NCI-H1930 (cell line): ENCODE data around the gene TSBP1.
"Not testable (repeated sequence)": the region's sequence is repeated elsewhere in the genome, so short reads cannot be mapped to it uniquely, and the experiment has no call there.

Experiments used
- DNase-seq, 2 experiments: peaks; one replicate each; lab custom pipeline; 2025; lab: John Stamatoyannopoulos, UW

The TSBP1 gene

DNA sequence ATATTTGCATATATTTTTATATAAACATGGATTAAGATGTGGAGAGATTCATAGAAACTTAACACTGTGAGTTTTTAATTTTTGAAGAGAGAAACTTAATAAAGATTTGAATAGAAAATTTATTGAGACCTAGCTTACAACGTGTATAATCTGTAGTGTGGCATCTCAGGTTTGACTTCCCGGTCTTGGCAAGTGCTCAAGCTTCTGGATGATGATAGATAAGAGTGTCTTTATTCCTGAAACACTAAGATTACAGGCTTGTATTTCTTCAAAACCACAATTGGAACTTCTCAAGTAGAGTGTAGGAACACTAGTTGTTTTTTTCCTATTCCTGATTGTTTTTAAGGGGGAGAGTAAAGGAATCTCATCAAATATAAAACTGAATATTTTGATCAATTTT, 83.3 kb downstream of the TSBP1 start:
- no peak for DNase-seq

DNA sequence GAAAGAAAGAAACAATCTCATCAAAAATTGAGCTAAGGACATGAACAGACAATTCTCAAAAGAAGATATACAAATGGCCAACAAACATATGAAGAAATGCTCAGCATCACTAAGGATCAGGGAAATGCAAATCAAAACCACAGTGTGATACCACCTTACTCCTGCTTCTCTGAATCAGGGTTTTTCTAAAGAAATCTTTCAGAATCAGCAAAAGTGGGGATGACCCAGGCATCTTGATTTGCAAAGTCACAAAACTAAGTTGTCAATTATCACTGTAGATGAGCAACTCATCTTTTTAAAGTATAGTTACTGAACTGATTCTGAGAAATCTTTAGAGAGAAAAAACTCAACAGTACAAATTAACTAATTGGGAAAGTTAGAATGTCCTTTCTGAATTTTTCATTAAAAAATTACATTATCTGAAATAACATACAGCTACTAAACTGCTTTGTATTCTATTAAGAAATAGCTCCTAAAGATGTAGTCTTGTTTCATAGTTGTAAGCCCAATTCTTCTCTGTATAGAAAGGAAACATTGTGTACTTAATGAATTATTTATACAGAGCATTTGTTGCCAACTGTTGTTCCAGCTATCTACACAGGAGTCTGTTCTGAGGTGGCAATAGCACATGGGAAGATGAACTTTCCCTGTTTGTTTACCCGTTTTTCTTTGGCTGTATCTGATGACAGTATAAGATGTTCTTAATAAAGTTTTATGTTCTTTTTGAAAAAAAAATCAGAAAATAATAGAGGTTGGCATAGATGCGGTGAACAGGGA, 97.7 kb downstream of the TSBP1 start:
- DNase-seq: not testable (repeated sequence)

DNA sequence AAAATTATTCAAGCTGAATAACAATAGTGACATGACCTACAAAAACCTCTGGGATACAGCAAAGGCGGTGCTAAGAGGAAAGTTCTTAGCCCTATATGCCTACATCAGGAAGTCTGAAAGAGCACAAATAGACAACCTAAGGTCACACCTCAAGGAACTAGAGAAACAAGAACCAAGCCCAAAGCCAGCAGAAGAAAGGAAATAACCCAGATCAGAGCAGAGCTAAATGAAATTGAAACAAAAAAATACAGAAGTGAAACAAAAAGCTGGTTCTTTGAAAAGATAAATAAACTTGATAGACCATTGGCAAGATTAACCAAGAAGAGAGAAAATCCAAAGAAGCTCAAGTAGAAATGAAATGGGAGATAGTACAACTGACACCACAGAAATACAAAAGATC, 100.3 kb downstream of the TSBP1 start:
- no peak for DNase-seq

DNA sequence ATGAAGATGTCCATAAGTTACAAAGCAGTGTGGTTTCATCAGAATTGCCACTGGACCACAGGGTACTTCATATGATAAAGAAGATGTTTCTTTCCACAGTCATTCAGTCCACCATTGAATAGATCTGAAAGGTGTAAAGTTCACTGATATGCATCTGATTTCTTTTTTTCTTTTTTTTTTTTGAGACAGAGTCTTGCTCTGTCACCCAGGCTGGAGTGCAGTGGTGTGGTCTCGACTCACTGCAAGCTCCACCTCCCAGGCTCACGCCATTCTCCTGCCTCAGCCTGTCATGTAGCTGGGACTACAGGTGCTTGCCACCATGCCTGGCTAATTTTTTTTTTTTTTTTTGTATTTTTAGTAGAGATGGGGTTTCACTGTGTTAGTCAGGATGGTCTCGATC, 103.2 kb downstream of the TSBP1 start:
- not testable (repeated sequence) for DNase-seq

DNA sequence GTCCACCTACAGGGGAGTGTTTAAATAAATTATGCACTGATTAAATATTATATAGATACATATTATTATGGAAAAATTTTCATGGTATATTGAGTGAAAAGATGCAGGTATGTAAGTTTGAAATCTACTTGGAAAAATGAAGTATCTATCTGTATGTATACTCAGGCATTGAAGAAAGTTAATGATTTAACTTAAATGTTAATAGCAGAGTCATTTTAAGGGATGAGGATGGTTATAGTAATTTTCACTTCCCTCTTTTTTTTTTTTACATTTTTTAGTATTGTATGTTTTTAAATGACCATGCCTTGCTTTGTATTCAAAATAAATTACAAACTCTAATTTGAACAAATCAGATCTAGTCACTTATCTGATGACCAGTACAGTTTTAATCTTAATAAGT, 104.7 kb downstream of the TSBP1 start:
- DNase-seq: no peak

DNA sequence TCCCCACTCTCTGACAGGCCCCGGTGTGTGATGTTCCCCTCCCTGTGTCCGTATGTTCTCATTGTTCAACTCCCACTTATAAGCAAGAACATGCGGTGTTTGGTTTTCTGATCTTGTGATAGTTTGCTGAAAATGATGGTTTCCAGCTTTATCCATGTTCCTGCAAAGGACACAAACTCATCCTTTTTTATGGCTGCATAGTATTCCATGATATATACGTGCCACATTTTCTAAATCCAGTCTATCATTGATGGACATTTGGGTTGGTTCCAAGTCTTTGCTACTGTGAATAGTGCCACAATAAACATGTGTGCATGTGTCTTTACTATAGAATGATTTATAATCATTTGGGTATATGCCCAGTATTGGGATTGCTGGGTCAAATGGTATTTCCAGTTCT, 114.4 kb downstream of the TSBP1 start:
- DNase-seq: not testable (repeated sequence)

DNA sequence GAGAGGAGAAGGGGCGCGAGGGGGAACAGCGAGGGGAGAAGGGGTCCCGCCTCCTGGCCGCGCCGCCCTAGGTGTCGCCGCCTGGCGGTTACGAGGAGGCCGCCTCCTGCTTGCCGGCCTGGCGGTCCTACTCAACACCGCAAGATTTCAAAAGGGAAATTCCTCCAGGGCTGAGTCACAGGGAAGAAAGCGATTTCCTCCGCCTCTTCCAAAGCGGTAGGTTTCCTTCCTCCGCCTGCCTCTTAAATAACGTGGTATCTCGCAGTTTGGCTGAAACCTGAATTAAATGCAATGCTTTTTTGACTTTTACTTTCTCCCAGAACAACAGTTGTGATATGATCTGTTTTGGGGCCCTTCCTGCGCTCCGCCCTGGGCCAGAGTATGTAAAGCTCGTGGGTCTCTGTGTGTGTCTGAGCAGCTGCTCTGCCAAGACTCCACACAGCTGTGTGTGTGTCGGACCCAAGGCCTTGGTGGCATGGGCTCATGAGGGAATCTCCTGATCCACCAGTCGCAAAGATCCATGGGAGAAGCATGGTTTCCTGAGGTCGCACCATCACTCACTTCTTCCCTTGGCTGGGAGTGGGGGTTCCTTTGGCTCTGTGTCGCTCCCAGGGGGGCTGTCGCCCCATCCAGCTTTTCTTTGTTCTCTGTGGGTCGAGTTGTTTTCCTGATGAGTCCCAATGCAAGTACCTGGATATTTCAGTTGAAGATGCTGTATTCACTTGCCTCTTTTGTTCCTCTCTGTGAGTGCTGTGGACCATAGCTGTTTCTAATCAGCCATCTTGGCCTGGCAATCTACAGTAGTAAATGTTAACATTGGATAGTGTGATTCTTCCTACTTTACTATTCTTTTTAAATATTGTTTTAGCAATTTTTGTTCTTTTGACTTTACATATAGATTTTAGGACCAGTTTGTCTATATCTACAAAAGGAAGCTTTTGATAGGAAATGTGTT, 116.2 kb downstream of the TSBP1 start:
- DNase-seq: peak; percentile 60 to 81

DNA sequence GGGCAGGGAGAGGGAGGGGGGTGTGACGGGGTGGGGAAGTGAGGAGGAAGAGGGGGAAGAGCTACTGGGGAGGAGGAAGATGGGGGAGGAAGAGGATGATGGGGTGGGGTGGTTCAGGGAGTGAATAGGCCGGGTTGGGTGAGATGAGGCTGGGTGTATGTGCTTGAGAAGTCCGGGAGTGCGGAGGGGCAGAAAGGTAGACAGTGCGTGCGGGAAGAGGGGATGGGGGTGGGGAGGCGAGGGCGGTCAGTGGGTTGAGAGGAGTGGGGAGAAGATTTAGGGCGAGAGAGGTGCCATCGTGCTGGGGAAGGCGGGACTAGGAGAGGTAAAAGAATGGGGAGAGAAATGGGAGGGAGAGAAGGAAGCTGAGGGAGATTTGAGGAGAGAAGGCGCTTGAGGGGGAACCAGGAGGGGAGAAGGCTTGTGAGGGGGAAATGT, 116.9 kb downstream of the TSBP1 start:
- peak in 1 of 2 experiments; percentile 60 for DNase-seq

DNA sequence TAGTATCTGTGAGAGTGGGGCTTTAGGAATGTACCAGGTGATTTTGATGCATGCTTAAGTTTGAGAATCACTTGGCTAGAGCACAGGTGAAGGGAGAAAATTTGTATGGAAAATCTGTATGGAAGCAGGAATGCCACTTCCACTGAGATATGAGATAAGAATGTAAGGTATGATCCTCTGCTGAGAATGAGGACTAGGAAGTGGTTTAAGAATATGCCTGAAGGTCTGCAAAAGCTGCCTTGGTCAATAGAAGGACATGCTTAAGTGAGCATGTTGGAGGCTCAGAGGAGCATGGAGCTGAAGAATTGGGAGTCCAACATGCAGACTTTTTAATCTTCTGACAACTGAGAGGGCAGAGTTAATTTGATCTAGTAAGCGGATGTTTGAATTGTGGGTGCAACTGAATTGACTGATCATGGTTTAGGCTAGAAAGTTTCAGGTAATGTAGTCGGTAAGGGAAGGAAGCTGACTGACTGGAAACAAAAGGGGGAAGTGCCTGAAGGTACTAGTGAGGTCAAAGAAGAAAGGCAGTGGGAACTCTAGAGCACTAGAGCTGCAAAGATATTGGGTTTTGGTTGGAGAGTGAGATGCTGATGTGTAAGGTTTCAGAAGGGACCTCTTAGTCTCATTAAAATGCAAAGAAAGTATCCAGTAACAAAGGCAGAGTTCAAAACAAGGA, 119.2 kb downstream of the TSBP1 start:
- no peak for DNase-seq

DNA sequence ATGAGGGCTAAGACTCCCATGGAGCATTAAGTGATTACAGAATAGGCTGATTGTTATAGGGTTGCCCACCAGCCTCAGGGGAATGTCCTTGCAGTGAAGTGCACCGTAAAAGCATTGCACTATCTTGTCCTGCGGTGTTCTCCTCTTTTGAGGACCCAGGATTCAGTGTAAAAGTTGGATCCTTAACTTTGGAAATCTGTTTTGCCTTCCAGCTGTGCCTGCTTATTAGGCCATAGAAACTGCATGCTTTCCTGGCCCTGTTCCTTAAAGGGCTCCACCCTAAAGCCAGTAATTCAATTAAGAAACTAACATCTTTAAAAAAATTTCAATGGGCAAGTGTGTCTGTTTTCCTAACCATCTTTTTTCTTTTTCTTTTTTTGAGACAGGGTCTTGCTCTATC, 122.4 kb downstream of the TSBP1 start:
- DNase-seq: no peak

DNA sequence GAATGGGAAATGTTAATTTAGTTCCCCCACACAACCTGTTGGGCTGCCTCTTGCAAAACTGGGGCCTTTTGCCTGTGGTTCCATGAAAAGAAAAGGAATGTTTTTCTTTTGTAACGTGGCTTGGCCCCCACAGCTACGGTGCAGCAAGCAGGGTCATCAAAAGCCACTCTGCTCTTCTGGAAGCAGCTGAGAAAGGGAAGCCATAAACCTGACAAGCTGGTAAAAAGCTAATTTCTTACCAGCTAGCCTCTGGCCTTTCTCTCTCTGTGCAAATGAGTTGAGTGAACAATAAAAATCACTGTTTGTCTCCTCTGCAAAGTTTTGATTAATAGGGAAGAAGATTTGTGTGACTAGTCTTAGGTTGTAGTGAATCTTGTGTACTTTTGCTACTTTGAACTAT, 124.3 kb downstream of the TSBP1 start:
- no peak for DNase-seq

DNA sequence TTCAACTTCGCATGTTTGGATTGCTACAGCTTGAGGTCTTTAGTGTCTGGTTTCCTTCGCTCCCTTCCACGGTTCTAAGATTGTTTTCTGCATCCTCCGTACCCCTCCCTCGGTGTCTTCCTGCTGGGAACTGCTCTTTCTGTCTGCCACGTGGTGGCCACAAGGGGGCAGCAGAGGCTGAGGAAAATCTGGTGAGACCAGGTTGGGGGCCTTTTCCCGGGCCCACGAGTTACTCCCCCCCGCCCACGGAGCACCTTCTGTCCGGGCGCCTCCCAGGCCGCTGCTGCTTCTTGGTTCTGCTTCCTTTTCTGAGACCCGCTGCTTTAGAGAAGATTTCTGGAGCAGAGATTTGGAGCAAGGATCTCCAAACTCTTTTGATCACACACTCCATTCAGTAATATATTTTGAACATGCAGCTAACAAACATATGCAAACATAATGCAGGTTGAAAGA, 126.7 kb downstream of the TSBP1 start:
- peak; percentile 8 to 49 for DNase-seq

DNA sequence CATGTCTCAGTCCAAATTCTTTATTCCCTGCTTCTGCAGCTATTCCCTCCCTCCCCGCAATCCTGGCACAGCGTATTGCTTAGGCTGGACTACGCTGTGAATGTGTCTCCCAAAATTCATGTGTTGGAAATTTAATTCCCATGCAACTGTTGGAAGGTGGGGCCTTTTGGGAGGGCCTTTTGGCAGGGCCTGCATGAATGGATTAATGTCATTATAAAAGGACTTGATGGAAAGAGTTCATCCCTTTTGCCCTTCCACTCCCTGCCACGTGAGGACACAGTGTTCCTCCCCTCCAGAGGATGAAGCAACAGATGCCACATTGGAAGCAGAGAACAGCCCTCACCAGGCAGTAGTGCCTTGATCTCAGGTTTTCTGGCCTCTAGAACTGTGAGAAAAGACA, 127.4 kb downstream of the TSBP1 start:
- no peak for DNase-seq
